MM.1S (cell line): ENCODE results near the gene AMBRA1.

Experiments used
- EZH2 ChIP-seq: fragments of 300-600 bp; sonication (generic); optimal IDR thresholded peaks from 2 replicates; pipeline ENCODE3; 2017; ENCODE audit warnings: low read depth, mild to moderate bottlenecking, antibody characterized with exemption, low read length, mixed read lengths
- TF ChIP-seq, protein P1 (sequence below): fragments of 300-600 bp; sonication (generic); IDR thresholded peaks from 2 replicates; pipeline ENCODE4 v1.5.1; 2016; ENCODE audit warnings: antibody characterized with exemption, low read length, mixed read lengths

DNA sequence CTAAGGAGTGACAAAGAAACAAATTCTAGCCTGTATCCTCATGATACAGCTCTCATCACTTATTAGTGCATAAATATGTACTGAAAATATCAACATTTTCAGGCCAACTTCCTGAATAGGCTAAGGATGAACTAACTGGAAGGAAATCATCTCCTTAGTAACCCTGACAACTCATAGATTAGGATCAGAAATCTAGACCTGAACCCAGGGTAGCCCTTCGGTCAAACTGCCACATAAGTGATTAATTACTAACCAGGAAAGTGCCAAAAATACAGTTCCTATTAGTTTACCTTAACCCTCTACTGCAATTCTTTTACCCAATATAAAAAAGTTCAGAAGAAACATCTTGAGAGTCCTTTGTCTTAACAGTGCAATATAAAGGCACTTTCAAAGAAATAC lies 40.0 kb downstream of the AMBRA1 start:
- no peak for TF ChIP-seq EZH2
- TF ChIP-seq, protein P1, sequence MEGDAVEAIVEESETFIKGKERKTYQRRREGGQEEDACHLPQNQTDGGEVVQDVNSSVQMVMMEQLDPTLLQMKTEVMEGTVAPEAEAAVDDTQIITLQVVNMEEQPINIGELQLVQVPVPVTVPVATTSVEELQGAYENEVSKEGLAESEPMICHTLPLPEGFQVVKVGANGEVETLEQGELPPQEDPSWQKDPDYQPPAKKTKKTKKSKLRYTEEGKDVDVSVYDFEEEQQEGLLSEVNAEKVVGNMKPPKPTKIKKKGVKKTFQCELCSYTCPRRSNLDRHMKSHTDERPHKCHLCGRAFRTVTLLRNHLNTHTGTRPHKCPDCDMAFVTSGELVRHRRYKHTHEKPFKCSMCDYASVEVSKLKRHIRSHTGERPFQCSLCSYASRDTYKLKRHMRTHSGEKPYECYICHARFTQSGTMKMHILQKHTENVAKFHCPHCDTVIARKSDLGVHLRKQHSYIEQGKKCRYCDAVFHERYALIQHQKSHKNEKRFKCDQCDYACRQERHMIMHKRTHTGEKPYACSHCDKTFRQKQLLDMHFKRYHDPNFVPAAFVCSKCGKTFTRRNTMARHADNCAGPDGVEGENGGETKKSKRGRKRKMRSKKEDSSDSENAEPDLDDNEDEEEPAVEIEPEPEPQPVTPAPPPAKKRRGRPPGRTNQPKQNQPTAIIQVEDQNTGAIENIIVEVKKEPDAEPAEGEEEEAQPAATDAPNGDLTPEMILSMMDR, result no peak
